ENCODE data around the gene EPN2. TPM values are rescaled to one million over a fixed set of nuclear protein-coding genes. Genes with fewer than 3 reads are reported as not detected.

The EPN2 gene
- polyA plus RNA-seq, 1 donor (not counting 4 experiments of a cell fraction or from before 2014, with no cell fraction given) = 30.2 TPM

DNA sequence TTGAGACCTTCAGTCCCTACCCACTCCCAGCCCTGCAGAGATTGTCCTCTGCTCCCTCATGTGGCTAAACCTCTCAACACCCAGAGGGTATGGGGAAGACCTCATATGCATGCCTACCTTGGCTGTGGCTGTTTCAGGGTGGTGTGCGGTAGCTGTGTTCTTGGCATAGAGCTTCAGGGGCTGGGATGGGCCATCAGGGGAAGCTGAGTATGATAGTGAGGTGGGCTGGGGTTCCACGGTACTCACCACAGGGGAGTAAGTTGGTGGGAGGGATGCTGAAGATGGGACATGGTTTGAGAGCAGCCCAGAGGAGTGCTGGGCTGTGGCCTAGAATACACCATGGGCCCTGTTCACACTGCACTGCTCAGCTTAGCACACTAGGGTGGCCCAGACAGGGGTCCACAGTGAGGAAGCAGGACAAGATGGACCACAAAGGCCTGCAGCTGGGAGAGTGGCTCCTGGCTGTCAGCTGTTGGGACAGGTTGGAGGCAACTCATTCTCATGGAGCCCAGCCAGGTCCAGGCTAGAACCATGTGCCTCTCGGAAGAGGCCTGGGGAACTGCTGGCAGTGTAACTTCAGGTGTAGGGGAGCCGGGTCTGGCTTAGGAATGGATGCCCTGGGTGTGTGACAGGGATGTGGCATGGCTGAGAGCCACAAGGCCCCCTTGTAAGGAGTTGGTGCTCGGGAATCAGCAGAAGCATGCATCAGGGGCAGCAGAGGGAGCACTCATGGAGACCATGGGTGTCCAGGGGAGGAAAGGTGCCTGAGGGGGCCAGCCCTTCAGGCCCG lies 146.7 kb downstream of the EPN2 start:
- no peak overlapping the region for H3K27ac ChIP-seq (ENCODE audit: control insufficient read depth, insufficient read depth, low read length)

DNA sequence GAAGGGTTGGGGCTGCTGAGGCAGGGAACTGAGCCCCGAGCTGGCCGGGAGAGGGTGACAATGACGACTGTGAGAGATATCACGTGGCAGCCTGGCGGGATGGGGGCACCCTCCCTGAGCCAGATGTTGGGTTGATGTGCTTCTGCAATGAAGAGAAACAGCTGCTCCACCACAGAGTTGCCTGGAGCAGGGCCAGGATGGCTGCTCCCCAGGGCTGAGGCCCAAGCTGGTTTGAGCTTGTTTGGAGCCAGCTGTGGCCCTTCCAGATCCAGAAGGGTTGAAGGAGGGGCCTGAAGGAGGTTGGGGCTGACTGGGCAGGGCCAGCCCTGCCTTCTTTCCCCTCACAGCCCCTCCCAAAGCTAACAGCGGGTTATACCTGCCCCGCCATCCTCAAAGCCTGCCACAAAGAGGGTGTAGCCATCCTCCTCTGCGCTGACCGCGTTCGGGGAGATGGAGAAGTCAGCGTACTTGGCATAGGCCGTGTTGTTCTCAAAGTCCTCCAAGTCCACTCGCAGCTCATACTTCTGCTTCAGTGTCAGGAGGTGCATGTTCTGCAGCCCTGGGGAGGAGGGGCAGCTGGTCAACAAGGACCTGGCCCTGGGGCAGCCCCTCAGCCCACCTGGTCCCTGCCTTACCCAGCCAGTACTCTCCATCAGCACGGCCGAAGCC lies 147.7 kb downstream of the EPN2 start:
- Histone ChIP-seq H3K36me3 (ENCODE audit: control insufficient read depth in 2 of 2, extremely low read depth in 1 of 2, insufficient read depth in 2 of 2, low read length in 2 of 2) (peaks cover 24 to 26% of the 10 kb centered on the region in 2 experiments), H3K9ac (ENCODE audit: control insufficient read depth, extremely low read depth, insufficient read depth, low read length) (no peak overlapping the region), H3K9me3 (ENCODE audit: control insufficient read depth, low read depth, low read length) (no peaks in the 10 kb centered on the region), H3K4me3 (ENCODE audit: control insufficient read depth in 2 of 3, extremely low read depth in 1 of 3, insufficient read depth in 2 of 3, low read depth in 1 of 3, low read length in 3 of 3) (no peak overlapping the region), H4K20me1 (ENCODE audit: control insufficient read depth, extremely low read depth, insufficient read depth, low read length) (no peaks in the 10 kb centered on the region), H3K9me1 (ENCODE audit: control insufficient read depth, extremely low read depth, insufficient read depth, low read length) (no peaks in the 10 kb centered on the region), H3K27me3 (ENCODE audit: control insufficient read depth, extremely low read depth, insufficient read depth, low read length) (no peaks in the 10 kb centered on the region), H3K4me2 (ENCODE audit: control insufficient read depth, extremely low read depth, insufficient read depth, low read depth, low read length) (no peak overlapping the region), H3K27ac (ENCODE audit: control insufficient read depth, insufficient read depth, low read length) (no peak overlapping the region), H3K79me2 (ENCODE audit: control insufficient read depth, insufficient read depth, low read length) (peaks cover 8% of the 10 kb centered on the region), H3K4me1 (ENCODE audit: control insufficient read depth, extremely low read depth, insufficient read depth, low read length) (peaks cover 19% of the 10 kb centered on the region), H2AFZ (ENCODE audit: control insufficient read depth, low read length) (no peak overlapping the region)
- FAIRE-seq = peak; percentile 73
- dilution Hi-C loops (cut with MboI; ENCODE audit: extremely low pct_ligation_motif_present, low sequenced_read_pairs) = no loop called here
- no peak for TF ChIP-seq EZH2 (IDR thresholded peaks at IDR 0.05; ENCODE audit: low read length)
- TF ChIP-seq, protein P1, sequence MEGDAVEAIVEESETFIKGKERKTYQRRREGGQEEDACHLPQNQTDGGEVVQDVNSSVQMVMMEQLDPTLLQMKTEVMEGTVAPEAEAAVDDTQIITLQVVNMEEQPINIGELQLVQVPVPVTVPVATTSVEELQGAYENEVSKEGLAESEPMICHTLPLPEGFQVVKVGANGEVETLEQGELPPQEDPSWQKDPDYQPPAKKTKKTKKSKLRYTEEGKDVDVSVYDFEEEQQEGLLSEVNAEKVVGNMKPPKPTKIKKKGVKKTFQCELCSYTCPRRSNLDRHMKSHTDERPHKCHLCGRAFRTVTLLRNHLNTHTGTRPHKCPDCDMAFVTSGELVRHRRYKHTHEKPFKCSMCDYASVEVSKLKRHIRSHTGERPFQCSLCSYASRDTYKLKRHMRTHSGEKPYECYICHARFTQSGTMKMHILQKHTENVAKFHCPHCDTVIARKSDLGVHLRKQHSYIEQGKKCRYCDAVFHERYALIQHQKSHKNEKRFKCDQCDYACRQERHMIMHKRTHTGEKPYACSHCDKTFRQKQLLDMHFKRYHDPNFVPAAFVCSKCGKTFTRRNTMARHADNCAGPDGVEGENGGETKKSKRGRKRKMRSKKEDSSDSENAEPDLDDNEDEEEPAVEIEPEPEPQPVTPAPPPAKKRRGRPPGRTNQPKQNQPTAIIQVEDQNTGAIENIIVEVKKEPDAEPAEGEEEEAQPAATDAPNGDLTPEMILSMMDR (optimal IDR thresholded peaks at IDR 0.05 in 1 of 3, IDR thresholded peaks at IDR 0.05 in 1 of 3, conservative IDR thresholded peaks at IDR 0.05 in 1 of 3; ENCODE audit: extremely low read depth in 1 of 3, insufficient read depth in 2 of 3, low read length in 3 of 3) = no peak
- DNase-seq (ENCODE audit: low read depth, low spot score) = no peak

More for the DNA sequence above, 146.7 kb downstream of the EPN2 start:
- peaks cover 18% of the 10 kb centered on the region for H3K79me2 ChIP-seq (ENCODE audit: control insufficient read depth, insufficient read depth, low read length)
- H3K9ac ChIP-seq (ENCODE audit: control insufficient read depth, extremely low read depth, insufficient read depth, low read length) = no peak overlapping the region
- H3K4me2 ChIP-seq (ENCODE audit: control insufficient read depth, extremely low read depth, insufficient read depth, low read depth, low read length) = no peak overlapping the region
- FAIRE-seq (no peak), DNase-seq (ENCODE audit: low read depth, low spot score) (no peak)
- H2AFZ ChIP-seq (ENCODE audit: control insufficient read depth, low read length) = no peak overlapping the region
- H3K9me3 ChIP-seq (ENCODE audit: control insufficient read depth, low read depth, low read length) = no peaks in the 10 kb centered on the region
- peaks cover 27 to 33% of the 10 kb centered on the region in 2 experiments for H3K36me3 ChIP-seq (ENCODE audit: control insufficient read depth in 2 of 2, extremely low read depth in 1 of 2, insufficient read depth in 2 of 2, low read length in 2 of 2)
- no peaks in the 10 kb centered on the region for H3K27me3 ChIP-seq (ENCODE audit: control insufficient read depth, extremely low read depth, insufficient read depth, low read length)
- dilution Hi-C loops (cut with MboI; ENCODE audit: extremely low pct_ligation_motif_present, low sequenced_read_pairs) = no loop called here
- H3K4me3 ChIP-seq (ENCODE audit: control insufficient read depth in 2 of 3, extremely low read depth in 1 of 3, insufficient read depth in 2 of 3, low read depth in 1 of 3, low read length in 3 of 3) = no peak overlapping the region
- peaks cover 3% of the 10 kb centered on the region for H3K9me1 ChIP-seq (ENCODE audit: control insufficient read depth, extremely low read depth, insufficient read depth, low read length)
- peaks cover 27% of the 10 kb centered on the region for H3K4me1 ChIP-seq (ENCODE audit: control insufficient read depth, extremely low read depth, insufficient read depth, low read length)
- TF ChIP-seq EZH2 (IDR thresholded peaks at IDR 0.05; ENCODE audit: low read length) = no peak
- TF ChIP-seq, protein P1 (optimal IDR thresholded peaks at IDR 0.05 in 1 of 3, IDR thresholded peaks at IDR 0.05 in 1 of 3, conservative IDR thresholded peaks at IDR 0.05 in 1 of 3; ENCODE audit: extremely low read depth in 1 of 3, insufficient read depth in 2 of 3, low read length in 3 of 3) = no peak
- H4K20me1 ChIP-seq (ENCODE audit: control insufficient read depth, extremely low read depth, insufficient read depth, low read length) = no peaks in the 10 kb centered on the region

Data from keratinocyte (primary cell).